ENCODE data around the gene RTL9.
A peak's percentile ranks its signal among the peaks of the same experiment; 100 is the strongest.

RTL9 gene

DNA sequence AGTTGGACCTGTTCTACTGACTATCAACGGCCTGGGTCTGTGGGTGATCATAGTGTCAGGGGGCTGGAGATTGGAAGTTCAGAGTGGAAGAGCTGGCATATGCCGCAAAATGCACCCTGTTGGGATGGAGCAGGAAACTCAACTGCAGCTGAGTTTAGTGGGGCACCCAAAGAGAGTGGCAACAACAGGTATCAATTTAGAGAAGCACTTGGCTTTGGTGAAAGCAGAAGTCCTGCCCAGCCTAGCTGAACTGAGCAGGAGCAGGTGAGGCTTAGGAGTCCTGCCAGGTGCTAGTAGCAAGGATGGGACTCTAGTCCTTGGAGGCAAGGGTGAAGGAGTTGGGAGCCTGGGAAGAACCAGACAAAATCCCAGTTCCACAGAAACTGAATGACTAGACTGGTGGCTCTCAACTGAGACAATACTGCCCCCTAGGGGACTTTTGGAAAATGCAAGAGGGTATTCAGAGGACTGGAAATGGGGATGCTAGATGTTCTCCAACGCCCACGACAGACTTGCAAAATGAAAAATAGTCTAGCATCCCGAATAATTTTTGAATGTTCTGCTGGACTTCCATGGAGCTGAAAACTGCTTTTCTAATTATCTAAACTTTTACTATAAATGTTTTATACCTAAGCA lies 49.4 kb downstream of the RTL9 start:
- DNase-seq = peak; percentile 20

All from MV-4-11 (cell line).